Progenitor cell of endocrine pancreas (in vitro differentiated cells): ENCODE data around the gene NR2F6. TPM values are rescaled to one million over a fixed set of nuclear protein-coding genes. Genes with fewer than 3 reads are reported as not detected.

Experiments
- DNase-seq: peaks from one replicate; pipeline ENCODE4 v3.0.0; 2021; ENCODE audit warnings: low spot score; ENCODE audit not compliant: unreplicated experiment
- H3K27ac Mint-ChIP-seq: 2 replicates; pipeline ENCODE4 v1.8.0; 2021; ENCODE audit warnings: mild to moderate bottlenecking, moderate library complexity, mixed read lengths
- H3K27me3 Mint-ChIP-seq: 2 replicates; pipeline ENCODE4 v1.8.0; 2021; ENCODE audit warnings: mixed read lengths
- H3K36me3 Mint-ChIP-seq: 2 replicates; pipeline ENCODE4 v1.8.0; 2022; ENCODE audit warnings: mixed read lengths; ENCODE audit not compliant: insufficient read depth
- H3K4me1 Mint-ChIP-seq: 2 replicates; pipeline ENCODE4 v1.8.0; 2021; ENCODE audit warnings: low read depth, mixed read lengths
- H3K4me3 Mint-ChIP-seq: 2 replicates; pipeline ENCODE4 v1.8.0; 2021; ENCODE audit warnings: low read depth, mild to moderate bottlenecking, moderate library complexity, mixed read lengths
- H3K9me3 Mint-ChIP-seq: 2 replicates; pipeline ENCODE4 v1.8.0; 2021; ENCODE audit warnings: low read depth, mixed read lengths
- total RNA-seq: library from RNA; stranded (reverse); gene quantifications from 2 replicates; pipeline ENCODE4 v1.2.1, GENCODE V29; 2021
- TF ChIP-seq, protein P1 (sequence below): fragments of 200-600 bp; sonication (generic); IDR thresholded peaks from one replicate; pipeline ENCODE4 v1.5.0; 2021; ENCODE audit warnings: antibody characterized with exemption, mild to moderate bottlenecking; ENCODE audit not compliant: unreplicated experiment

Gene NR2F6
- total RNA-seq, 1 donor from 2014 or later: 150 TPM

DNA sequence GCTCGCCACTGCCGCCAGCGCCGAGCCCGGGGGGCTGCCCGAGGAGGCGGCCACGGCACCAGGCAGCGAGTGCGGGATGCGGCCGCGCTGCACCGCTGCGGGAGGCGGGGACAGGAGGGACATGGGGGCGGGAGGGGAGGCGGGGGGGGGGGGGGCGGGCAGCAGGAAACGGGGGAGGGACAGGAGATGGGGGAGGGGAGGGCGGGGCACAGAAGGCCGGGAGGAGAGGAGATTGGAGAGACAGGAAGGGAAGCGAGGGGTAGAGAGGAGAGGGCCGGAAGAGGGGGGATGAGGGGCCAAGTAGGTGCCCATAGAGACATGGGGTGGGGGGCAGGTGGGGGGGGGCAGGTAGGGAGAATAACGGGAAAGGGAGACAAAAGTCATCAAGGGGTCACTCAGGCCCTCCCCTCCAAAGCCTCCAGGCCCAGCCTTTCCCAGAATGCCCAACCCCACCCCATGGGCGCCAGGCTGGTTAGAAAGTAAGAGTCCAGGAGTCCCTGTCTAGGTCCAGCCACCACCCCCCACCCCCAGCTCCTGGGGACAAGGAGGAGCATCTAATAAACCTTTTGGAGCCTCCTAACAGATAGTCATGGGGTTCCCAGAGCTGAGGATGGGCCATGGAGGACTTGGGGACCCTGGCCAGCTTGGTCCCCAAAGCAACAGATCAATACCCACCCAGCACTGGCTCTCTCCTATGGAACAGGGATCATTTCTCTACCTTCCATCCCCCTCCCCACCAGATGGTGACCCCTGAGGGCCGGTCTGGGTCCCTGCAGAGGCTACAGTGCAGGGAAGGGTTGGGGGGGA is 9.5 kb downstream of the NR2F6 start:
- Mint-ChIP-seq H3K36me3 (peaks cover 25% of the 10 kb centered on the region), H3K27me3 (no peaks in the 10 kb centered on the region), H3K9me3 (no peaks in the 10 kb centered on the region), H3K4me1 (peaks cover 32% of the 10 kb centered on the region), H3K27ac (no peak overlapping the region), H3K4me3 (no peak overlapping the region)
- DNase-seq: no peak
- TF ChIP-seq, protein P1, sequence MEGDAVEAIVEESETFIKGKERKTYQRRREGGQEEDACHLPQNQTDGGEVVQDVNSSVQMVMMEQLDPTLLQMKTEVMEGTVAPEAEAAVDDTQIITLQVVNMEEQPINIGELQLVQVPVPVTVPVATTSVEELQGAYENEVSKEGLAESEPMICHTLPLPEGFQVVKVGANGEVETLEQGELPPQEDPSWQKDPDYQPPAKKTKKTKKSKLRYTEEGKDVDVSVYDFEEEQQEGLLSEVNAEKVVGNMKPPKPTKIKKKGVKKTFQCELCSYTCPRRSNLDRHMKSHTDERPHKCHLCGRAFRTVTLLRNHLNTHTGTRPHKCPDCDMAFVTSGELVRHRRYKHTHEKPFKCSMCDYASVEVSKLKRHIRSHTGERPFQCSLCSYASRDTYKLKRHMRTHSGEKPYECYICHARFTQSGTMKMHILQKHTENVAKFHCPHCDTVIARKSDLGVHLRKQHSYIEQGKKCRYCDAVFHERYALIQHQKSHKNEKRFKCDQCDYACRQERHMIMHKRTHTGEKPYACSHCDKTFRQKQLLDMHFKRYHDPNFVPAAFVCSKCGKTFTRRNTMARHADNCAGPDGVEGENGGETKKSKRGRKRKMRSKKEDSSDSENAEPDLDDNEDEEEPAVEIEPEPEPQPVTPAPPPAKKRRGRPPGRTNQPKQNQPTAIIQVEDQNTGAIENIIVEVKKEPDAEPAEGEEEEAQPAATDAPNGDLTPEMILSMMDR: no peak

DNA sequence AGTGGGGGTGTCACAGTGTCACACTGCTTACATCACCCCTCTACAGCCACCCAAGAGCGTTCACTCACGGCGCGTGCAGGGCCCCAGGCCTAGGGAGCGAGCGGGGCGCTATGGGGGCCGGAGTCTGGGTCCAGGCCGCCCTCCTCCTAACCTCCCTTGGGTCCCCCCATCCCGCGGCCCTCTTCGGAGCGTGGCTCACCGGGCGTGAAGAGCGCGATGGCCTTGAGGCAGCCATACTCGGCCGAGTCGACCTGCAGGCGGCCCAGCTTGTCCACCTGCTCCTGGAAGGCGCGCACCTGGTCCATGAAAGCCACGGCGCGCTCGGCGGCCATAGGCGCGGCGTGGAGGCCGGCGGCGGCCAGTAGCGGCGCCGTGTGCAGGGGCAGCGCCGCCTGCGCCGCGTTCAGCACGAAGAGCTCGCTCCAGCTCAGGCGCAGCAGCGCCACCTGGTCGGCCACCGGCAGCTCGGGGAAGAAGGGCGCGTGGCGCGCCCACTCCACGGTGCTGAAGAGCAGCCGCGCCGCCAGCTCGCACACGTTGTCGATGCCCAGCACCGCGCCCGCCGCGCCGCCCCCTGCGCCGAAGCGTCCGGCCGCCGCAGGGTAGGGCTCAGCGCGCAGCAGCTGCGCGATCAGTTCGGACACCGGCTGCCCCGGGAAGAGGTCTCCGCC is 10.3 kb downstream of the NR2F6 start:
- peak; percentile 48 for DNase-seq
- Mint-ChIP-seq H3K27me3 (no peaks in the 10 kb centered on the region), H3K9me3 (no peaks in the 10 kb centered on the region), H3K4me3 (no peak overlapping the region), H3K4me1 (peaks cover 24% of the 10 kb centered on the region), H3K36me3 (peaks cover 29% of the 10 kb centered on the region), H3K27ac (no peak overlapping the region)
- TF ChIP-seq, protein P1: peak; percentile 54

DNA sequence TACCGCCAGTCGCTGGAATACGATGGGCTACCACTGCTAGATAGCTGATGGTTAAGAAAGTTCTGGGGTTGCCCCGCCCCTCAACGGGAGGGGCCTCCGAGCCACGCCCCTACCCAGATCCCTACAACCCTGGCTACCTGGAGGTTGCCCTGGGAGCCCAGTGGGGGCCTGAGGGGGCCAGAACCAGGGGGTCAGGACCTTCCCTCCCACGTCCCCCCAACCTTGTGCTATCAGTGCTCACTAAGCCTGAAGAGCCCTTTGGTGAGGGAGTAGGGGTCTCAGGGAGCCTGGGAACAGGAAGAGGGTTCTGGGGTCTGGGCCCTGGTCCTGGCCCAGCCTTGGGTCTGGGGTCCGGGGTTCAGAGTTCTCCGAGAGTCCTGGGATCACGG is 10.8 kb downstream of the NR2F6 start:
- Mint-ChIP-seq H3K36me3 (peaks cover 27% of the 10 kb centered on the region), H3K4me3 (no peak overlapping the region), H3K27ac (no peak overlapping the region), H3K9me3 (no peaks in the 10 kb centered on the region), H3K4me1 (peaks cover 21% of the 10 kb centered on the region), H3K27me3 (no peaks in the 10 kb centered on the region)
- TF ChIP-seq, protein P1: no peak
- no peak for DNase-seq

DNA sequence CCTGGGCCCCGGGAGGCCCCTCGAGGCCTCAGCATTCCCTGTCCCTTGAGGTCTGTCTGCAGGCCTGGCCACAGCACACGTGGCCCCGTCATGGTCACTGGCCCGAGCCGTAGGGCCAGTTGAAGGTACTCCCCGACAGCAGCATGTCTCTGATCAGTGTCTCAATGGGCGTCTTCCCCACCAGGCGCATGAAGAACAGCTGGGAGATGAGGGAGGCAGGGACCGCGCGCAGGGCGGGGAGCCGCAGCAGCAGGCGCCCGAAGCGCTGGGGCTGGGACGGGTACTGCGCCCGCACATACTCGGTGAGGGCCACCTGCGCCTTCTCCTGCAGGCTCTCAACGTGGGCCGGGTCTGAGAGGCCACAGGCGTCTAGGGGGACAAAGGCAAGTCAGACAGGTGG is 13.5 kb downstream of the NR2F6 start:
- no peak for DNase-seq
- no peak overlapping the region for H3K4me3 Mint-ChIP-seq
- peaks cover 5% of the 10 kb centered on the region for H3K4me1 Mint-ChIP-seq
- H3K27ac Mint-ChIP-seq: no peak overlapping the region
- H3K27me3 Mint-ChIP-seq: no peaks in the 10 kb centered on the region
- peaks cover 18% of the 10 kb centered on the region for H3K36me3 Mint-ChIP-seq
- no peaks in the 10 kb centered on the region for H3K9me3 Mint-ChIP-seq
- TF ChIP-seq, protein P1: no peak

DNA sequence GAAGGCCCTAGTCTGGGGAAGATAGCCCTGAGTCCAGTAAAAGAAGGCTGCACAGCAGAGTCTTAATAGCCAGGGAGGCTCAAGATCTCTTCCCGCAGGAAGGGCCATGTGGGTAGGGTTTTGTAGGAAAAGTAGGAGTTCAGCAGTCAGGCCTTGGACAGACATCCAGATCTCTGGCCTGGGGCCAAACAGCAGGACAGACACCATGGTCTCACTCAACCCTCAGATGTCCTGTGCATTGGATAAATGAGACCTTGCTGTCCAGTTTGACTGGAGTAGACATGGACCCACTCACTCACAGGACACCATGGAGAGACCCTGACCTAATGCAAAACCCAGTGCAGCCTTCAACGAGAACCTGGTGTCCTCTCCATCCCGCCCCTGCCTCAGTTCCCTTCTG is 15.8 kb downstream of the NR2F6 start:
- DNase-seq: no peak
- peaks cover 2% of the 10 kb centered on the region for H3K4me1 Mint-ChIP-seq
- no peaks in the 10 kb centered on the region for H3K27me3 Mint-ChIP-seq
- no peak overlapping the region for H3K4me3 Mint-ChIP-seq
- no peak overlapping the region for H3K27ac Mint-ChIP-seq
- TF ChIP-seq, protein P1: no peak
- no peaks in the 10 kb centered on the region for H3K9me3 Mint-ChIP-seq
- H3K36me3 Mint-ChIP-seq: peaks cover 18% of the 10 kb centered on the region
